H1 (cell line): Measurements from ENCODE around the gene PCDHAC2. TPM values are rescaled to one million over a fixed set of nuclear protein-coding genes. Genes with fewer than 3 reads are reported as not detected.

Experiments used
- CTCF ChIA-PET: fragments of 300-600 bp; sonication (Branson Sonifier 250); formaldehyde crosslinking; loops from one replicate; lab custom pipeline; 2021; ENCODE audit not compliant: partially characterized antibody; lab: Charles Lee
- POLR2A ChIA-PET: fragments of 300-600 bp; sonication (Branson Sonifier 250); formaldehyde crosslinking; loops from one replicate; lab custom pipeline; 2021; ENCODE audit warnings: inconsistent platforms; ENCODE audit not compliant: partially characterized antibody; lab: Charles Lee
- DNase-seq, 2 experiments: peaks; one replicate each; pipeline versions ENCODE4 v3.0.0 to v3.0.0-alpha.2; 2010 to 2022; ENCODE audit warnings: low spot score in 2 of 2, low read depth in 1 of 2, mixed read lengths in 1 of 2
- FAIRE-seq: peaks from 2 replicates; lab custom pipeline; 2011; peaks lifted over from hg19 to GRCh38; lab: Jason Lieb, UNC
- H2AFZ ChIP-seq: 2 replicates; pipeline ENCODE4 v1.8.1; 2012; ENCODE audit warnings: low read length, inconsistent platforms
- H2AK5ac ChIP-seq: 2 replicates; pipeline ENCODE4 v1.6.1; 2013; ENCODE audit warnings: low read depth, low read length
- H2BK120ac ChIP-seq: replicated peaks from 2 replicates; pipeline ENCODE3; 2013; ENCODE audit warnings: low read depth, low read length, inconsistent platforms
- H2BK12ac ChIP-seq: 2 replicates; pipeline ENCODE4 v1.6.1; 2013; ENCODE audit warnings: low read depth, low read length
- H2BK15ac ChIP-seq: 2 replicates; pipeline ENCODE4 v1.6.1; 2013; ENCODE audit warnings: low read length
- H2BK20ac ChIP-seq: 2 replicates; pipeline ENCODE4 v1.6.1; 2013; ENCODE audit warnings: low read length
- H2BK5ac ChIP-seq: 2 replicates; pipeline ENCODE4 v1.6.1; 2013; ENCODE audit warnings: low read depth, low read length
- H3K14ac ChIP-seq: 2 replicates; pipeline ENCODE4 v1.6.1; 2013; ENCODE audit warnings: inconsistent platforms; ENCODE audit not compliant: insufficient read length
- H3K18ac ChIP-seq: 2 replicates; pipeline ENCODE4 v1.6.1; 2013; ENCODE audit warnings: low read length; ENCODE audit errors: extremely low read depth
- H3K23ac ChIP-seq: 2 replicates; pipeline ENCODE4 v1.6.1; 2013; ENCODE audit warnings: inconsistent platforms; ENCODE audit not compliant: insufficient read length
- H3K23me2 ChIP-seq: 2 replicates; pipeline ENCODE4 v1.6.1; 2013; ENCODE audit warnings: low read depth, low read length
- H3K27ac ChIP-seq: 2 replicates; pipeline ENCODE4 v1.6.1; 2011; ENCODE audit warnings: low read depth, low read length, inconsistent platforms
- H3K27me3 ChIP-seq, 4 experiments: replicated peaks in 1 of 4; 1 replicate in 1 of 4; 2 replicates in 3 of 4; pipeline versions ENCODE4 v1.6.1 to v1.8.1; 2011 to 2013; ENCODE audit warnings: low read length in 3 of 4, mild to moderate bottlenecking in 3 of 4, inconsistent platforms in 2 of 4, mixed read lengths in 2 of 4, moderate library complexity in 1 of 4; ENCODE audit not compliant: control insufficient read depth in 3 of 4, insufficient read depth in 3 of 4; ENCODE audit errors: extremely low read depth in 1 of 4
- H3K36me3 ChIP-seq, 4 experiments: 2 replicates each; pipeline versions ENCODE4 v1.6.1 to v1.8.1; 2011 to 2013; ENCODE audit warnings: mild to moderate bottlenecking in 4 of 4, low read length in 3 of 4, moderate library complexity in 2 of 4, control low read depth in 1 of 4, inconsistent platforms in 1 of 4; ENCODE audit not compliant: insufficient read depth in 4 of 4, control insufficient read depth in 2 of 4
- H3K4ac ChIP-seq: replicated peaks from 2 replicates; pipeline ENCODE3; 2013; ENCODE audit warnings: low read length, low read depth, mixed read lengths, inconsistent platforms; ENCODE audit not compliant: insufficient read length
- H3K4me1 ChIP-seq, 4 experiments: replicated peaks in 1 of 4; 1 replicate in 1 of 4; 2 replicates in 3 of 4; pipeline versions ENCODE4 v1.6.1 to v1.8.1; 2011 to 2013; ENCODE audit warnings: low read length in 3 of 4, inconsistent platforms in 2 of 4, mixed read lengths in 1 of 4; ENCODE audit not compliant: insufficient read depth in 4 of 4, control insufficient read depth in 3 of 4
- H3K4me2 ChIP-seq, 2 experiments: 2 replicates each; pipeline versions ENCODE4 v1.6.1 to v1.8.1; 2011 to 2013; ENCODE audit warnings: low read depth in 2 of 2, low read length in 2 of 2, control low read depth in 1 of 2, inconsistent platforms in 1 of 2, mild to moderate bottlenecking in 1 of 2; ENCODE audit not compliant: insufficient read depth in 1 of 2
- H3K4me3 ChIP-seq, 4 experiments: fragments of 200-600, 300-600 bp in 1 of 4; sonication (generic), shearing (Covaris generic), sonication (Bioruptor Twin) in 1 of 4; 2 replicates each; pipeline versions ENCODE4 v1.5.1 to v1.8.1; 2011 to 2016; ENCODE audit warnings: low read length in 4 of 4, low read depth in 3 of 4, control low read depth in 2 of 4, inconsistent platforms in 2 of 4, mild to moderate bottlenecking in 2 of 4, mixed read lengths in 1 of 4, moderate library complexity in 1 of 4; ENCODE audit not compliant: insufficient read depth in 2 of 4; ENCODE audit errors: extremely low read depth in 1 of 4
- H3K56ac ChIP-seq: replicated peaks from 2 replicates; pipeline ENCODE3; 2013; ENCODE audit warnings: low read depth, mild to moderate bottlenecking, mixed read lengths, low read length, inconsistent platforms; ENCODE audit not compliant: insufficient read length
- H3K79me1 ChIP-seq: 2 replicates; pipeline ENCODE4 v1.6.1; 2013; ENCODE audit warnings: low read depth, low read length, control low read depth
- H3K79me2 ChIP-seq, 2 experiments: 2 replicates each; pipeline versions ENCODE4 v1.6.1 to v1.8.1; 2012 to 2013; ENCODE audit warnings: low read length in 2 of 2, mild to moderate bottlenecking in 2 of 2, inconsistent platforms in 1 of 2; ENCODE audit not compliant: insufficient read depth in 2 of 2, control insufficient read depth in 1 of 2
- H3K9ac ChIP-seq, 4 experiments: replicated peaks in 1 of 4; 1 replicate in 1 of 4; 2 replicates in 3 of 4; pipeline versions ENCODE4 v1.6.1 to v1.8.1; 2011 to 2013; ENCODE audit warnings: low read depth in 3 of 4, low read length in 3 of 4, control low read depth in 2 of 4, mild to moderate bottlenecking in 2 of 4, moderate library complexity in 2 of 4, inconsistent platforms in 1 of 4; ENCODE audit errors: extremely low read depth in 1 of 4
- H3K9me3 ChIP-seq, 2 experiments: 2 replicates each; pipeline versions ENCODE4 v1.6.1 to v1.8.1; 2012 to 2013; ENCODE audit warnings: mild to moderate bottlenecking in 2 of 2, moderate library complexity in 2 of 2, control low read depth in 1 of 2, inconsistent platforms in 1 of 2, low read depth in 1 of 2, low read length in 1 of 2, mixed read lengths in 1 of 2; ENCODE audit not compliant: insufficient read depth in 2 of 2
- H4K20me1 ChIP-seq, 2 experiments: replicated peaks in 1 of 2; 2 replicates each; pipeline versions ENCODE3 to v1.8.1; 2011 to 2013; ENCODE audit warnings: inconsistent platforms in 2 of 2, low read length in 2 of 2, mild to moderate bottlenecking in 1 of 2; ENCODE audit not compliant: insufficient read depth in 2 of 2, control insufficient read depth in 1 of 2
- H4K5ac ChIP-seq: 2 replicates; pipeline ENCODE4 v1.6.1; 2013; ENCODE audit warnings: low read length, low read depth, mixed read lengths, inconsistent platforms; ENCODE audit not compliant: insufficient read length
- H4K8ac ChIP-seq: 2 replicates; pipeline ENCODE4 v1.8.0; 2013; ENCODE audit warnings: mild to moderate bottlenecking, moderate library complexity, low read length, inconsistent platforms; ENCODE audit not compliant: insufficient read depth; ENCODE audit errors: extremely low read depth
- H4K91ac ChIP-seq: replicated peaks from 2 replicates; pipeline ENCODE3; 2013; ENCODE audit warnings: low read length, mixed read lengths, inconsistent platforms; ENCODE audit not compliant: insufficient read length
- ASH2L ChIP-seq: fragments of 200-600, 300-600 bp; sonication (generic); IDR thresholded peaks from one replicate; pipeline ENCODE4 v1.7.1; 2017; ENCODE audit warnings: low read length
- BACH1 ChIP-seq: IDR thresholded peaks from 2 replicates; pipeline ENCODE4 v1.6.1; 2012; ENCODE audit warnings: low read length, improper control_type of control experiment
- BCL11A ChIP-seq, 2 experiments: IDR thresholded peaks; one replicate each; pipeline ENCODE4 v1.6.1; 2011; ENCODE audit warnings: low read depth in 2 of 2, low read length in 2 of 2, mild to moderate bottlenecking in 2 of 2
- BRCA1 ChIP-seq: IDR thresholded peaks from 2 replicates; pipeline ENCODE4 v1.6.1; 2012; ENCODE audit warnings: low read depth, low read length, improper control_type of control experiment
- CHD1 ChIP-seq: IDR thresholded peaks from 2 replicates; pipeline ENCODE4 v1.6.1; 2012; ENCODE audit warnings: low read depth, low read length, improper control_type of control experiment
- EZH2 ChIP-seq: fragments of 200-600 bp; sonication (generic); IDR thresholded peaks from 2 replicates; pipeline ENCODE4 v1.7.1; 2012; ENCODE audit warnings: low read depth, mild to moderate bottlenecking, moderate library complexity, low read length, inconsistent platforms; ENCODE audit not compliant: severe bottlenecking
- KDM1A ChIP-seq: fragments of 200-600, 300-600 bp; sonication (generic); IDR thresholded peaks from 2 replicates; pipeline ENCODE4 v1.7.1; 2016; ENCODE audit warnings: mild to moderate bottlenecking, low read length, borderline replicate concordance
- KDM4A ChIP-seq: IDR thresholded peaks from one replicate; pipeline ENCODE4 v1.7.1; 2012; ENCODE audit warnings: low read depth, mild to moderate bottlenecking, moderate library complexity, low read length, inconsistent platforms; ENCODE audit not compliant: severe bottlenecking
- NRF1 ChIP-seq: IDR thresholded peaks from 2 replicates; pipeline ENCODE4 v1.6.1; 2011; ENCODE audit warnings: mild to moderate bottlenecking, low read depth, low read length, improper control_type of control experiment
- POLR2AphosphoS5 ChIP-seq: IDR thresholded peaks from 2 replicates; pipeline ENCODE4 v1.6.1; 2011; ENCODE audit warnings: low read depth, low read length
- POU5F1 ChIP-seq: IDR thresholded peaks from 2 replicates; pipeline ENCODE4 v1.6.1; 2011; ENCODE audit warnings: low read depth, mild to moderate bottlenecking, low read length, moderate library complexity
- RXRA ChIP-seq: IDR thresholded peaks from 2 replicates; pipeline ENCODE4 v1.6.1; 2011; ENCODE audit warnings: low read depth, mild to moderate bottlenecking, low read length, moderate library complexity; ENCODE audit not compliant: insufficient read depth
- SIRT6 ChIP-seq: IDR thresholded peaks from one replicate; pipeline ENCODE4 v1.7.1; 2012; ENCODE audit warnings: low read length, inconsistent platforms
- SP1 ChIP-seq: IDR thresholded peaks from 2 replicates; pipeline ENCODE4 v1.6.1; 2011; ENCODE audit warnings: low read depth, low read length
- SUZ12 ChIP-seq: fragments of 200-600 bp; sonication (generic); IDR thresholded peaks from 2 replicates; pipeline ENCODE4 v1.6.1; 2012; ENCODE audit warnings: mild to moderate bottlenecking, inconsistent platforms, low read length, moderate library complexity, mixed read lengths
- TAF7 ChIP-seq: optimal IDR thresholded peaks from 2 replicates; pipeline ENCODE3; 2011; ENCODE audit warnings: low read depth, mild to moderate bottlenecking, inconsistent platforms, low read length, moderate library complexity, borderline replicate concordance
- TBP ChIP-seq: IDR thresholded peaks from 2 replicates; pipeline ENCODE4 v1.6.1; 2011; ENCODE audit warnings: low read depth, low read length, improper control_type of control experiment
- polyA plus RNA-seq, 7 experiments: library from polyadenylated mRNA; depleted of rRNA in 3 of 7; stranded (reverse) in 5 of 7; unstranded in 2 of 7; fragments of >200 nt in 5 of 7; fragments of 200-250 nt in 2 of 7; gene quantifications; 1 replicate in 5 of 7; 2 replicates in 1 of 7; 4 replicates in 1 of 7; pipeline versions ENCODE4 v1.2.1 to v1.2.3, GENCODE V29; 2011 to 2013; ENCODE audit warnings: missing spikeins in 2 of 7, mixed read lengths in 2 of 7
- total RNA-seq: library from RNA; stranded (reverse); fragmentation: NEBNext Ultra II Directional; extraction: Animal tissue kit (Norgen Biotek cat#: 25700); gene quantifications from 2 replicates; pipeline ENCODE4 v1.2.1, GENCODE V29; 2021

Gene PCDHAC2
- total and polyA plus RNA-seq, 2 of the 8 experiments (the other 6 are each of a cell fraction or from before 2014, with no cell fraction given): 3.7 to 5.0 TPM

DNA sequence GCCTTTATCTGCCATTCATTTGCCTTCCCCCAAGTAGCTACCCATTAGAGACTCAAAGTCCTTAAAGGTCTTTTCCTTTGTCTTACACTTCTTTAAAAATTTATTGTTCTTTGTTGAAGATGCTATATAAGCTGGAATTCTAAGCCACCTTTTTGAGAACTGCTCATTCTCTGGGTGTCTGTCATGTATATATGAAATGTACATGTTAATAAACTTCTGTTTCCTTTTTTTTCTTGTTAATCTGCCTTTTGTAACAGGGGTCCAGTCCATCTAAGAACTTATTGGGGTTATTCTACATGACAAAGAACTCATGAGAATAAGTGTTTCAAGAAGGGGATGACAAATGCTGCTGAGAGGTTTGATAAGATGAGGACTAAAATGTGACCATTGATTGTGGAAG lies 41.5 kb downstream of the PCDHAC2 start:
- CTCF ChIA-PET: interaction anchor here (0.6 to 2.9 kb wide), 9 partner anchors 9 to 1120 kb away, joined by 3 to 14 read pairs (median 4); partner anchors contain the start of genes PCDHA13 and PCDHB2

More for the DNA sequence above, 41.5 kb downstream of the PCDHAC2 start:
- Histone ChIP-seq H3K18ac (no peak overlapping the region), H3K56ac (no peak overlapping the region), H3K4me2 (no peak overlapping the region), H4K8ac (no peak overlapping the region), H4K5ac (no peak overlapping the region), H2AFZ (no peak overlapping the region), H2BK120ac (no peak overlapping the region), H3K79me2 (no peaks in the 10 kb centered on the region), H3K14ac (no peak overlapping the region), H3K36me3 (no peaks in the 10 kb centered on the region), H2BK12ac (no peak overlapping the region), H3K23ac (no peak overlapping the region), H2BK15ac (no peak overlapping the region), H3K4ac (no peak overlapping the region), H3K27ac (no peak overlapping the region), H3K9ac (no peak overlapping the region), H2AK5ac (no peak overlapping the region), H2BK5ac (no peak overlapping the region), H3K27me3 (no peaks in the 10 kb centered on the region), H3K9me3 (no peaks in the 10 kb centered on the region; a peak in 1 of 4 replicates), H4K91ac (no peak overlapping the region), H3K79me1 (no peaks in the 10 kb centered on the region), H2BK20ac (no peak overlapping the region), H3K4me3 (no peak overlapping the region), H3K4me1 (peaks cover 4 to 23% (median 19%) of the 10 kb centered on the region in 4 experiments; a peak in 6 of 7 replicates), H3K23me2 (no peaks in the 10 kb centered on the region), H4K20me1 (no peaks in the 10 kb centered on the region)
- DNase-seq (no peak), FAIRE-seq (no peak)
- TF ChIP-seq KDM1A (no peak), POU5F1 (no peak), SIRT6 (no peak), KDM4A (no peak), BRCA1 (no peak), BACH1 (no peak), SUZ12 (no peak), BCL11A (IDR thresholded peaks at IDR 0.05; ENCODE audit: low read depth in 2 of 2, low read length in 2 of 2) (no peak), TBP (no peak), CHD1 (no peak), NRF1 (no peak), ASH2L (no peak), TAF7 (no peak), EZH2 (no peak), POLR2AphosphoS5 (no peak), RXRA (no peak), SP1 (no peak)
- POLR2A ChIA-PET: interaction anchor here (0.6 kb wide), 1 partner anchor 1376 kb away, joined by 4 read pairs; no protein-coding TSS in a partner anchor
